Osteoblast (primary cell): Measurements from ENCODE around the gene ZBTB24. TPM values are rescaled to one million over a fixed set of nuclear protein-coding genes. Genes with fewer than 3 reads are reported as not detected.

ENCODE experiments used
- DNase-seq: peaks from one replicate; pipeline ENCODE4 v3.0.0; 2011; ENCODE audit warnings: low spot score, mixed read lengths; ENCODE audit not compliant: insufficient read length; ENCODE audit errors: missing footprints
- H2AFZ ChIP-seq: 2 replicates; pipeline ENCODE4 v1.6.0; 2011; ENCODE audit warnings: mild to moderate bottlenecking, low read length
- H3K27ac ChIP-seq: 2 replicates; pipeline ENCODE4 v1.5.1; 2011; ENCODE audit warnings: mild to moderate bottlenecking, low read depth, low read length, moderate library complexity
- H3K27me3 ChIP-seq: 2 replicates; pipeline ENCODE4 v1.6.0; 2012; ENCODE audit warnings: mild to moderate bottlenecking, control low read depth, inconsistent platforms, low read length, moderate library complexity; ENCODE audit not compliant: insufficient read depth
- H3K36me3 ChIP-seq: 2 replicates; pipeline ENCODE4 v1.5.1; 2011; ENCODE audit warnings: mild to moderate bottlenecking, low read length, control low read depth, moderate library complexity; ENCODE audit not compliant: insufficient read depth
- H3K4me1 ChIP-seq: 2 replicates; pipeline ENCODE4 v1.5.1; 2011; ENCODE audit warnings: mild to moderate bottlenecking, low read length, control low read depth, moderate library complexity; ENCODE audit not compliant: insufficient read depth
- H3K4me2 ChIP-seq: 2 replicates; pipeline ENCODE4 v1.6.0; 2011; ENCODE audit warnings: mild to moderate bottlenecking, low read length; ENCODE audit not compliant: insufficient read depth
- H3K4me3 ChIP-seq: fragments of 200-600 bp; sonication (generic); 3 replicates; pipeline ENCODE4 v1.5.1; 2012; ENCODE audit warnings: mild to moderate bottlenecking, low read length, inconsistent platforms; ENCODE audit not compliant: insufficient read depth
- H3K79me2 ChIP-seq: 2 replicates; pipeline ENCODE4 v1.6.0; 2012; ENCODE audit warnings: mild to moderate bottlenecking, low read length, control low read depth, inconsistent platforms; ENCODE audit not compliant: insufficient read depth
- H3K9me3 ChIP-seq: 2 replicates; pipeline ENCODE4 v1.5.1; 2011; ENCODE audit warnings: low read depth, low read length, control low read depth
- H4K20me1 ChIP-seq: 2 replicates; pipeline ENCODE4 v1.6.0; 2012; ENCODE audit warnings: mild to moderate bottlenecking, low read length, control low read depth; ENCODE audit not compliant: insufficient read depth
- CTCF ChIP-seq: IDR thresholded peaks from 2 replicates; pipeline ENCODE4 v1.5.1; 2011; ENCODE audit warnings: mild to moderate bottlenecking, low read depth, low read length, moderate library complexity; ENCODE audit errors: extremely low read depth
- total RNA-seq: library from RNA; depleted of rRNA; stranded (reverse); fragments of >200 nt; gene quantifications from 2 replicates; pipeline ENCODE4 v1.2.3, GENCODE V29; 2012

The ZBTB24 gene
- total RNA-seq, 1 donor, result 8.7 TPM

- Histone ChIP-seq H3K36me3 (peaks cover 45% of the 10 kb centered on the region), H3K4me1 (peaks cover 4% of the 10 kb centered on the region), H3K9me3 (no peaks in the 10 kb centered on the region), H3K27ac (no peak overlapping the region), H3K4me2 (no peak overlapping the region), H4K20me1 (peaks cover 2% of the 10 kb centered on the region), H3K27me3 (no peaks in the 10 kb centered on the region), H2AFZ (no peak overlapping the region), H3K79me2 (peaks cover 34% of the 10 kb centered on the region), H3K4me3 (no peak overlapping the region)
- TF ChIP-seq CTCF, result no peak
- no peak for DNase-seq
Measured at GRCh38 chr6:109475625-109476024, 7.4 kb downstream of the ZBTB24 start.

GRCh38 chr6:109474995-109475394 is 8.0 kb downstream of the ZBTB24 start:
- no peak for TF ChIP-seq CTCF
- DNase-seq, result no peak
- H2AFZ ChIP-seq, result no peak overlapping the region
- peaks cover 44% of the 10 kb centered on the region for H3K36me3 ChIP-seq
- H3K9me3 ChIP-seq, result no peaks in the 10 kb centered on the region
- no peak overlapping the region for H3K4me2 ChIP-seq
- no peak overlapping the region for H3K4me3 ChIP-seq
- peaks cover 4% of the 10 kb centered on the region for H3K4me1 ChIP-seq
- peaks cover 2% of the 10 kb centered on the region for H4K20me1 ChIP-seq
- no peak overlapping the region for H3K27ac ChIP-seq
- peaks cover 29% of the 10 kb centered on the region for H3K79me2 ChIP-seq
- no peaks in the 10 kb centered on the region for H3K27me3 ChIP-seq

GRCh38 chr6:109473120-109473519 is 9.9 kb downstream of the ZBTB24 start:
- Histone ChIP-seq H2AFZ (no peak overlapping the region), H3K27me3 (no peaks in the 10 kb centered on the region), H3K79me2 (peaks cover 14% of the 10 kb centered on the region), H3K4me1 (no peaks in the 10 kb centered on the region), H4K20me1 (peaks cover 2% of the 10 kb centered on the region), H3K36me3 (peaks cover 53% of the 10 kb centered on the region), H3K9me3 (no peaks in the 10 kb centered on the region), H3K27ac (no peak overlapping the region), H3K4me2 (no peak overlapping the region), H3K4me3 (no peak overlapping the region)
- no peak for DNase-seq
- no peak for TF ChIP-seq CTCF

GRCh38 chr6:109472132-109472995 is 10.7 kb downstream of the ZBTB24 start:
- H3K27ac ChIP-seq, result no peak overlapping the region
- peaks cover 7% of the 10 kb centered on the region for H3K79me2 ChIP-seq
- peaks cover 2% of the 10 kb centered on the region for H4K20me1 ChIP-seq
- no peaks in the 10 kb centered on the region for H3K9me3 ChIP-seq
- no peaks in the 10 kb centered on the region for H3K4me1 ChIP-seq
- H3K27me3 ChIP-seq, result no peaks in the 10 kb centered on the region
- no peak overlapping the region for H2AFZ ChIP-seq
- TF ChIP-seq CTCF, result no peak
- H3K4me2 ChIP-seq, result no peak overlapping the region
- peaks cover 53% of the 10 kb centered on the region for H3K36me3 ChIP-seq
- H3K4me3 ChIP-seq, result no peak overlapping the region
- no peak for DNase-seq
